ENCODE measurements around the gene DTD2. TPM values are rescaled to one million over a fixed set of nuclear protein-coding genes. Genes with fewer than 3 reads are reported as not detected.

The DTD2 gene
- total and polyA plus RNA-seq, 9 of the 15 experiments (the other 6 are each of a cell fraction or from before 2014, with no cell fraction given) = 3.8 to 24.1 (median 15.2) TPM

DNA sequence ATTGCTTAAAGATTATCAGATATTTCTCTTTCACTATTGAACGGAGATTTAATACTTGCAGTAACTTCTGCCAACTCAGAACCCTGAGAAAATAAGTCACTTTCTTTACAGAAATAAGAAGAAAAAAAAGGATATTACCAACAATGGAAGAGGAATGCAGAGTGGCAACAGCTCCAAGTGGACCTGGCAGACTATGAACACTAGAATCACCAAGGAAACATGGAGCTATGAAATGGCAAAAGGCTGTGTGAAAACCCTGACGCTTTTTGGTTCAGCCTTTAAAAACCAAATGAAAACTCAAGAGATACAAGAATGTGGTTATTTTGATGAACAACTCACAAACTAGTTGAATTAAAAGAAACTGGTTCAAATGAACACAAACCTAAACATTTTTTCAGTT, 17.7 kb downstream of the DTD2 start:
- DNase-seq (ENCODE audit: extremely low read depth in 1 of 4, low spot score in 3 of 4) = no peak
- BruUV-seq (replicated peaks) = no TSS peak
- no peaks in the 10 kb centered on the region for H3K27me3 ChIP-seq (ENCODE audit: control insufficient read depth in 2 of 2, insufficient read depth in 2 of 2, low read length in 2 of 2)
- TF ChIP-seq ZNF124 (CRISPR knock-in tag; IDR thresholded peaks at IDR 0.05) (no peak), CSDE1 (IDR thresholded peaks at IDR 0.05) (no peak), NELFE (IDR thresholded peaks at IDR 0.05; ENCODE audit: insufficient read depth, insufficient read length) (no peak), ZNF764 (CRISPR knock-in tag; IDR thresholded peaks at IDR 0.05; ENCODE audit: low read depth) (no peak), MCM5 (IDR thresholded peaks at IDR 0.05; ENCODE audit: low read depth) (no peak), NFATC3 (IDR thresholded peaks at IDR 0.05) (no peak), SMARCC2 (IDR thresholded peaks at IDR 0.05; ENCODE audit: low read depth) (no peak), STAT5B (CRISPR knock-in tag; IDR thresholded peaks at IDR 0.05) (no peak), ZNF311 (CRISPR knock-in tag; IDR thresholded peaks at IDR 0.05) (no peak), MAFG (tag; conservative IDR thresholded peaks at IDR 0.05) (no peak), SNRNP70 (optimal IDR thresholded peaks at IDR 0.05; ENCODE audit: low read depth, low read length) (no peak), ERF (CRISPR knock-in tag; IDR thresholded peaks at IDR 0.05) (no peak)
- TF ChIP-seq, protein P1, sequence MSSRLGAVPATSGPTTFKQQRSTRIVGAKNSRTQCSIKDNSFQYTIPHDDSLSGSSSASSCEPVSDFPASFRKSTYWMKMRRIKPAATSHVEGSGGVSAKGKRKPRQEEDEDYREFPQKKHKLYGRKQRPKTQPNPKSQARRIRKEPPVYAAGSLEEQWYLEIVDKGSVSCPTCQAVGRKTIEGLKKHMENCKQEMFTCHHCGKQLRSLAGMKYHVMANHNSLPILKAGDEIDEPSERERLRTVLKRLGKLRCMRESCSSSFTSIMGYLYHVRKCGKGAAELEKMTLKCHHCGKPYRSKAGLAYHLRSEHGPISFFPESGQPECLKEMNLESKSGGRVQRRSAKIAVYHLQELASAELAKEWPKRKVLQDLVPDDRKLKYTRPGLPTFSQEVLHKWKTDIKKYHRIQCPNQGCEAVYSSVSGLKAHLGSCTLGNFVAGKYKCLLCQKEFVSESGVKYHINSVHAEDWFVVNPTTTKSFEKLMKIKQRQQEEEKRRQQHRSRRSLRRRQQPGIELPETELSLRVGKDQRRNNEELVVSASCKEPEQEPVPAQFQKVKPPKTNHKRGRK (tag; IDR thresholded peaks at IDR 0.05) = no peak
- TF ChIP-seq, protein P2, sequence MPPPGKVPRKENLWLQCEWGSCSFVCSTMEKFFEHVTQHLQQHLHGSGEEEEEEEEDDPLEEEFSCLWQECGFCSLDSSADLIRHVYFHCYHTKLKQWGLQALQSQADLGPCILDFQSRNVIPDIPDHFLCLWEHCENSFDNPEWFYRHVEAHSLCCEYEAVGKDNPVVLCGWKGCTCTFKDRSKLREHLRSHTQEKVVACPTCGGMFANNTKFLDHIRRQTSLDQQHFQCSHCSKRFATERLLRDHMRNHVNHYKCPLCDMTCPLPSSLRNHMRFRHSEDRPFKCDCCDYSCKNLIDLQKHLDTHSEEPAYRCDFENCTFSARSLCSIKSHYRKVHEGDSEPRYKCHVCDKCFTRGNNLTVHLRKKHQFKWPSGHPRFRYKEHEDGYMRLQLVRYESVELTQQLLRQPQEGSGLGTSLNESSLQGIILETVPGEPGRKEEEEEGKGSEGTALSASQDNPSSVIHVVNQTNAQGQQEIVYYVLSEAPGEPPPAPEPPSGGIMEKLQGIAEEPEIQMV (tag; conservative IDR thresholded peaks at IDR 0.05; ENCODE audit: low read depth) = no peak
- TF ChIP-seq, protein P3, sequence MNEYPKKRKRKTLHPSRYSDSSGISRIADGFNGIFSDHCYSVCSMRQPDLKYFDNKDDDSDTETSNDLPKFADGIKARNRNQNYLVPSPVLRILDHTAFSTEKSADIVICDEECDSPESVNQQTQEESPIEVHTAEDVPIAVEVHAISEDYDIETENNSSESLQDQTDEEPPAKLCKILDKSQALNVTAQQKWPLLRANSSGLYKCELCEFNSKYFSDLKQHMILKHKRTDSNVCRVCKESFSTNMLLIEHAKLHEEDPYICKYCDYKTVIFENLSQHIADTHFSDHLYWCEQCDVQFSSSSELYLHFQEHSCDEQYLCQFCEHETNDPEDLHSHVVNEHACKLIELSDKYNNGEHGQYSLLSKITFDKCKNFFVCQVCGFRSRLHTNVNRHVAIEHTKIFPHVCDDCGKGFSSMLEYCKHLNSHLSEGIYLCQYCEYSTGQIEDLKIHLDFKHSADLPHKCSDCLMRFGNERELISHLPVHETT (CRISPR knock-in tag; conservative IDR thresholded peaks at IDR 0.05 in 1 of 2, IDR thresholded peaks at IDR 0.05 in 1 of 2) = no peak
- H3K36me3 ChIP-seq (ENCODE audit: control insufficient read depth, insufficient read depth, low read length) = no peaks in the 10 kb centered on the region
- WGBS (ENCODE audit: insufficient coverage, low coverage, missing lambda C conversion rate) = 82% methylated on average over 2 of the region's 2 CpGs
- in situ Hi-C loops (cut with MboI) = no loop called here
- H3K9me3 ChIP-seq (replicated peaks; ENCODE audit: control insufficient read depth, insufficient read depth, low read depth, low read length) = no peaks in the 10 kb centered on the region
- ChIA-PET POLR2A (no interaction called here), CTCF (ENCODE audit: low intra/inter-chr PET ratio) (no interaction called here)
- H3K4me1 ChIP-seq (replicated peaks in 1 of 2; ENCODE audit: control insufficient read depth in 2 of 2, insufficient read depth in 2 of 2, low read length in 2 of 2) = no peaks in the 10 kb centered on the region
- no peaks in the 10 kb centered on the region for H4K20me1 ChIP-seq (replicated peaks; ENCODE audit: control insufficient read depth, insufficient read depth, low read length)
- ATAC-seq = no peak
- no peak for FAIRE-seq
- no peaks in the 10 kb centered on the region for H3K79me2 ChIP-seq (ENCODE audit: control insufficient read depth, insufficient read depth, low read length)
- intact Hi-C loops (cut with micrococcal nuclease) = no loop called here
- no peak overlapping the region for H3K9ac ChIP-seq (ENCODE audit: insufficient read depth in 1 of 2, low read depth in 2 of 2, low read length in 2 of 2)
- no peak overlapping the region for H3K4me2 ChIP-seq (ENCODE audit: insufficient read depth, low read length)
- H2AFZ ChIP-seq (ENCODE audit: low read depth, low read length) = no peak overlapping the region
- H3K27ac ChIP-seq (ENCODE audit: extremely low read depth, low read depth, low read length) = no peak overlapping the region
- no peak overlapping the region for H3K4me3 ChIP-seq
- no peaks in the 10 kb centered on the region for H3K9me1 ChIP-seq (ENCODE audit: control insufficient read depth, insufficient read depth, low read length)
